ENCODE measurements around the gene MFAP4.

Gene MFAP4

GRCh38 chr17:19384723-19385391 is 2.1 kb downstream of the MFAP4 start:
- DNase-seq, result no peak

- no peak for DNase-seq
These were observed 3.1 kb downstream of the MFAP4 start for GRCh38 chr17:19383681-19384470.

GRCh38 chr17:19382531-19383444 is 4.2 kb downstream of the MFAP4 start:
- no peak for DNase-seq

GRCh38 chr17:19381741-19382444 is 5.1 kb downstream of the MFAP4 start:
- DNase-seq, result no peak

GRCh38 chr17:19381361-19381740 is 5.6 kb downstream of the MFAP4 start:
- no peak for DNase-seq

GRCh38 chr17:19380481-19381301 is 6.3 kb downstream of the MFAP4 start:
- no peak for DNase-seq

GRCh38 chr17:19379361-19380065 is 7.5 kb downstream of the MFAP4 start:
- no peak for DNase-seq

- no peak for DNase-seq
These were observed 8.3 kb downstream of the MFAP4 start, which contains the start of gene MAPK7 for GRCh38 chr17:19378416-19379360. TSS of gene MAPK7 (plus strand) at chr17:19378498. CDS start at chr17:19378901, 403 bp downstream.

- peak; percentile 100 for DNase-seq
These were observed 9.2 kb downstream of the MFAP4 start for GRCh38 chr17:19377602-19378415.

GRCh38 chr17:19376811-19377210 is 10.2 kb downstream of the MFAP4 start:
- DNase-seq, result peak; percentile 56

GRCh38 chr17:19375732-19376131 is 11.3 kb downstream of the MFAP4 start:
- no peak for DNase-seq

GRCh38 chr17:19374136-19374535 is 12.9 kb downstream of the MFAP4 start:
- DNase-seq, result no peak

- DNase-seq, result no peak
These were observed 14.0 kb downstream of the MFAP4 start for GRCh38 chr17:19372866-19373504.

- DNase-seq, result no peak
These were observed 14.6 kb downstream of the MFAP4 start for GRCh38 chr17:19372439-19372838.

GRCh38 chr17:19372011-19372370 is 15.0 kb downstream of the MFAP4 start:
- DNase-seq, result no peak

- DNase-seq, result no peak
These were observed 15.6 kb downstream of the MFAP4 start for GRCh38 chr17:19371259-19372010.

- no peak for DNase-seq
These were observed 16.5 kb downstream of the MFAP4 start for GRCh38 chr17:19370493-19370960.
